HEK293 (cell line): Measurements from ENCODE around the gene RB1.
A peak's percentile ranks its signal among the peaks of the same experiment; 100 is the strongest.

Experiments
- CTCF ChIA-PET: fragments of 350-600 bp; formaldehyde crosslinking; extraction: SDS; loops from one replicate; lab custom pipeline; 2021; ENCODE audit warnings: antibody characterized with exemption; lab: Yijun Ruan, JAX
- POLR2A ChIA-PET: fragments of 300-600 bp; formaldehyde crosslinking; extraction: SDS; loops from one replicate; lab custom pipeline; 2020; ENCODE audit warnings: antibody characterized with exemption, inconsistent platforms; lab: Yijun Ruan, JAX
- H3K27ac ChIP-seq: fragments of 200-500 bp; sonication (Bioruptor generic); 2 replicates; pipeline ENCODE4 v1.5.1; 2014; ENCODE audit warnings: low read depth, low read length, control low read depth, inconsistent platforms; ENCODE audit errors: extremely low read depth
- H3K36me3 ChIP-seq, 2 experiments: fragments of 200-500 bp in 1 of 2; sonication (Bioruptor generic) in 1 of 2; 1 replicate in 1 of 2; 2 replicates in 1 of 2; pipeline ENCODE4 v1.5.1; 2014 to 2017; ENCODE audit warnings: inconsistent platforms in 2 of 2, low read length in 2 of 2; ENCODE audit not compliant: control insufficient read depth in 2 of 2, insufficient read depth in 1 of 2
- H3K4me1 ChIP-seq: fragments of 200-500 bp; sonication (Bioruptor generic); 2 replicates; pipeline ENCODE4 v1.5.1; 2014; ENCODE audit warnings: mild to moderate bottlenecking, low read length, inconsistent platforms; ENCODE audit not compliant: control insufficient read depth, insufficient read depth
- H3K4me3 ChIP-seq: 2 replicates; pipeline ENCODE4 v1.5.1; 2011; ENCODE audit warnings: low read depth, mild to moderate bottlenecking, control low read depth, low read length, moderate library complexity
- H3K9me3 ChIP-seq: fragments of 200-500 bp; sonication (Bioruptor generic); 2 replicates; pipeline ENCODE4 v1.5.1; 2014; ENCODE audit warnings: low read depth, low read length, inconsistent platforms; ENCODE audit not compliant: control insufficient read depth, insufficient read depth
- BCL6B ChIP-seq: fragments of 450-650 bp; formaldehyde crosslinking; IDR thresholded peaks from 2 replicates; pipeline ENCODE4 v1.5.1; 2017; ENCODE audit warnings: missing biosample characterization, missing genetic modification characterization
- FEZF1 ChIP-seq: fragments of 450-650 bp; formaldehyde crosslinking; IDR thresholded peaks from 2 replicates; pipeline ENCODE4 v1.5.1; 2016; ENCODE audit warnings: missing biosample characterization, missing genetic modification characterization
- HOXC10 ChIP-seq: sonication (generic); formaldehyde crosslinking; IDR thresholded peaks from 2 replicates; pipeline ENCODE4 v1.8.1; 2023; ENCODE audit warnings: mild to moderate bottlenecking, missing genetic modification reagents
- KLF9 ChIP-seq: fragments of 450-650 bp; formaldehyde crosslinking; IDR thresholded peaks from 2 replicates; pipeline ENCODE4 v1.5.1; 2016; ENCODE audit warnings: missing biosample characterization, missing genetic modification characterization, low read depth
- RBAK ChIP-seq: fragments of 450-650 bp; formaldehyde crosslinking; IDR thresholded peaks from 2 replicates; pipeline ENCODE4 v1.5.1; 2016; ENCODE audit warnings: missing biosample characterization, missing genetic modification characterization
- SCRT1 ChIP-seq: fragments of 450-650 bp; formaldehyde crosslinking; IDR thresholded peaks from 2 replicates; pipeline ENCODE4 v1.5.1; 2016; ENCODE audit warnings: missing biosample characterization, missing genetic modification characterization, borderline replicate concordance
- SP7 ChIP-seq: fragments of 450-650 bp; formaldehyde crosslinking; IDR thresholded peaks from 2 replicates; pipeline ENCODE4 v1.5.1; 2016; ENCODE audit warnings: missing biosample characterization, missing genetic modification characterization
- YY1 ChIP-seq: fragments of 450-650 bp; formaldehyde crosslinking; IDR thresholded peaks from 2 replicates; pipeline ENCODE4 v1.5.1; 2018; ENCODE audit warnings: missing biosample characterization, missing genetic modification characterization
- ZBTB10 ChIP-seq: fragments of 450-650 bp; formaldehyde crosslinking; IDR thresholded peaks from 2 replicates; pipeline ENCODE4 v1.5.1; 2016; ENCODE audit warnings: missing biosample characterization, missing genetic modification characterization
- ZBTB20 ChIP-seq: fragments of 450-650 bp; formaldehyde crosslinking; IDR thresholded peaks from 2 replicates; pipeline ENCODE4 v1.5.1; 2016; ENCODE audit warnings: missing biosample characterization, missing genetic modification characterization
- ZFHX2 ChIP-seq: fragments of 450-650 bp; formaldehyde crosslinking; conservative IDR thresholded peaks from 2 replicates; pipeline ENCODE4 v1.5.1; 2016; ENCODE audit warnings: missing biosample characterization, missing genetic modification characterization
- ZFP37 ChIP-seq: fragments of 450-650 bp; formaldehyde crosslinking; IDR thresholded peaks from 2 replicates; pipeline ENCODE4 v1.5.1; 2016; ENCODE audit warnings: missing biosample characterization, missing genetic modification characterization
- ZNF112 ChIP-seq: fragments of 450-650 bp; formaldehyde crosslinking; IDR thresholded peaks from 2 replicates; pipeline ENCODE4 v1.5.0; 2017; ENCODE audit warnings: missing biosample characterization, missing genetic modification characterization
- ZNF155 ChIP-seq: fragments of 450-650 bp; formaldehyde crosslinking; IDR thresholded peaks from 2 replicates; pipeline ENCODE4 v1.5.1; 2016; ENCODE audit warnings: missing biosample characterization, missing genetic modification characterization
- ZNF19 ChIP-seq: fragments of 450-650 bp; formaldehyde crosslinking; IDR thresholded peaks from 2 replicates; pipeline ENCODE4; 2016; ENCODE audit warnings: missing biosample characterization, missing genetic modification characterization, low read depth
- ZNF266 ChIP-seq: fragments of 450-650 bp; formaldehyde crosslinking; IDR thresholded peaks from 2 replicates; pipeline ENCODE4 v1.5.1; 2016; ENCODE audit warnings: missing biosample characterization, missing genetic modification characterization, low read depth
- ZNF488 ChIP-seq: fragments of 450-650 bp; formaldehyde crosslinking; IDR thresholded peaks from 2 replicates; pipeline ENCODE4 v1.5.1; 2016; ENCODE audit warnings: missing biosample characterization, missing genetic modification characterization
- ZNF501 ChIP-seq: fragments of 450-650 bp; formaldehyde crosslinking; IDR thresholded peaks from 2 replicates; pipeline ENCODE4 v1.5.1; 2016; ENCODE audit warnings: missing biosample characterization, missing genetic modification characterization
- ZNF544 ChIP-seq: fragments of 450-650 bp; formaldehyde crosslinking; IDR thresholded peaks from 2 replicates; pipeline ENCODE4 v1.5.0; 2017; ENCODE audit warnings: missing biosample characterization, missing genetic modification characterization
- ZNF548 ChIP-seq: fragments of 450-650 bp; formaldehyde crosslinking; IDR thresholded peaks from 2 replicates; pipeline ENCODE4 v1.5.1; 2016; ENCODE audit warnings: missing biosample characterization, missing genetic modification characterization
- ZNF561 ChIP-seq: fragments of 450-650 bp; IDR thresholded peaks from 2 replicates; pipeline ENCODE4 v1.5.1; 2018; ENCODE audit warnings: missing biosample characterization, missing genetic modification characterization, borderline replicate concordance
- ZNF580 ChIP-seq: fragments of 450-650 bp; formaldehyde crosslinking; IDR thresholded peaks from 2 replicates; pipeline ENCODE4 v1.5.1; 2016; ENCODE audit warnings: missing biosample characterization, missing genetic modification characterization
- ZNF596 ChIP-seq: fragments of 450-650 bp; IDR thresholded peaks from 2 replicates; pipeline ENCODE4 v1.5.0; 2018; ENCODE audit warnings: missing biosample characterization, mild to moderate bottlenecking, missing genetic modification characterization, moderate library complexity
- ZNF629 ChIP-seq: fragments of 450-650 bp; formaldehyde crosslinking; IDR thresholded peaks from 2 replicates; pipeline ENCODE4 v1.5.1; 2017; ENCODE audit warnings: missing biosample characterization, missing genetic modification characterization
- ZNF670 ChIP-seq: fragments of 450-650 bp; formaldehyde crosslinking; IDR thresholded peaks from 2 replicates; pipeline ENCODE4 v1.5.1; 2016; ENCODE audit warnings: missing biosample characterization, missing genetic modification characterization, low read depth
- ZNF707 ChIP-seq: fragments of 450-650 bp; formaldehyde crosslinking; IDR thresholded peaks from 2 replicates; pipeline ENCODE4 v1.5.1; 2016; ENCODE audit warnings: missing biosample characterization, missing genetic modification characterization

The RB1 gene

GRCh38 chr13:48412881-48413351 lies 109.4 kb downstream of the RB1 start, which contains the start of gene LPAR6:
Gene LPAR6, minus strand, starts transcription at chr13:48413113. Its CDS starts 690 bp downstream, at chr13:48412423.
- TF ChIP-seq ZNF266 (tag by site-specific recombination) (no peak), ZNF629 (no peak), FEZF1 (tag by site-specific recombination) (0 out of 2 replicates have a peak, but pooled peaks have one; percentile 42), ZNF548 (no peak)
- TF ChIP-seq, all 188 proteins: peak for 1
- ChIA-PET CTCF (no interaction called here), POLR2A (no interaction called here)
- Histone ChIP-seq H3K9me3 (no peaks in the 10 kb centered on the region), H3K27ac (peak within 1 kb of the TSS; percentile 60), H3K4me3 (peak within 1 kb of the TSS; percentile 46), H3K36me3 (peaks cover 0 to 3% of the 10 kb centered on the region in 2 experiments; a peak in 2 of 3 replicates), H3K4me1 (peaks cover 5% of the 10 kb centered on the region; the same call in 1 of the 2 replicates)

GRCh38 chr13:48414501-48414900 lies 111.0 kb downstream of the RB1 start:
- CTCF ChIA-PET: interaction anchor here (0.6 kb wide), 2 partner anchors 81 to 400 kb away, joined by 3 read pairs; no protein-coding TSS in a partner anchor
- POLR2A ChIA-PET: no interaction called here
- peaks cover 0 to 3% of the 10 kb centered on the region in 2 experiments; a peak in 2 of 3 replicates for H3K36me3 ChIP-seq
- no peak overlapping the region for H3K27ac ChIP-seq
- H3K9me3 ChIP-seq: no peaks in the 10 kb centered on the region
- no peak overlapping the region for H3K4me3 ChIP-seq
- H3K4me1 ChIP-seq: peaks cover 5% of the 10 kb centered on the region; the same call in 1 of the 2 replicates
- TF ChIP-seq ZNF580 (tag by site-specific recombination) (no peak), ZNF544 (tag by site-specific recombination) (no peak), ZFP37 (tag by site-specific recombination) (no peak), ZNF19 (no peak), BCL6B (tag by site-specific recombination) (no peak), ZNF561 (no peak), ZNF707 (tag by site-specific recombination) (no peak), ZNF488 (tag by site-specific recombination) (no peak), ZNF112 (tag by site-specific recombination) (no peak), YY1 (no peak), ZNF548 (no peak), KLF9 (tag by site-specific recombination) (no peak), SP7 (tag by site-specific recombination) (no peak)

GRCh38 chr13:48415516-48415915 lies 112.0 kb downstream of the RB1 start:
- no peak overlapping the region for H3K27ac ChIP-seq
- ChIA-PET CTCF (no interaction called here), POLR2A (no interaction called here)
- peaks cover 0 to 3% of the 10 kb centered on the region in 2 experiments; a peak in 2 of 3 replicates for H3K36me3 ChIP-seq
- peaks cover 5% of the 10 kb centered on the region; the same call in 1 of the 2 replicates for H3K4me1 ChIP-seq
- TF ChIP-seq HOXC10 (CRISPR knock-in tag) (no peak), SCRT1 (no peak), ZNF501 (no peak), ZNF670 (no peak), ZNF544 (tag by site-specific recombination) (no peak), RBAK (tag by site-specific recombination) (no peak), ZNF596 (tag by site-specific recombination) (no peak), ZBTB20 (tag by site-specific recombination) (no peak), ZNF155 (no peak), ZBTB10 (tag by site-specific recombination) (no peak), ZFHX2 (no peak)
- no peak overlapping the region for H3K4me3 ChIP-seq
- H3K9me3 ChIP-seq: no peaks in the 10 kb centered on the region
